ENCODE measurements around the gene MPP2.

Gene MPP2

DNA sequence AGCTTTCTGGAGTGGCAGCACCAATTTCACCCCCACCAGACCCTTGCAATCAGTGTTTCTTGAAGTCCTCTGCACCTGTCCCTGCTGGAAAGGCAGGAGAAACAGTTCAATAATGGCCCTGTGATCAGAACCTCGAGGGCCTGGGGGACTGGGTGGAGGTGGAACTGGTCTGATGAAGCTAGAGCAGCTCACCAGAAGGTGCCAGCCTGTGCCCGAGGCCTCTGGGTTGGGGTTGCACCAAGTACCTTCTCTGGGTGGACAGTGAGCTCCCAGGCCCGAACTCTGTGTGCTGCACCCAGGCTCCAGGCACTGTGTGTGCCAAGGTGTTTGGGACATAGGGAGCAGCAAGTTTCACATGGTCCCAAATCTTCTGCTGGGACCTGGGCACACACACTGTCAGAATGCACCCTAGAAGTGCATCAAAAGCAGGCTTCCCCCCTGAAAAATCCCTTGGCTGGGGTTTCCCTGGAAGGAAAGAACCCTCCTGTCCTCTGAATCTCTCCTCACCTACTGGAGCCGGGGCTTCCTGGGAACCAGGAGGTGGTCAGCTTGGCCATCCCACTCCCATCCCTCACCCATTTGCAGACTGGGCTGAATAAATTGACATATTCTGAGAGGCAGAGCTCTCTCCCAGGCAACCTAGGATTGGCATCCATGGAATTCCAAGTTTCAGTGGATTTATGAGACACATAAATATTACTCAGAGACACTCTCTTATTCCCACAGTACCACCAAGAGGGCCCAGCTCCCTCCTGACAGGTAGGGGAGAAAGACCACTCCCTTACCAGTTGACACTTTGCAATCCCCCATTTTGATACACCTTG is 43.0 kb downstream of the MPP2 start:
- TF ChIP-seq, protein P1, sequence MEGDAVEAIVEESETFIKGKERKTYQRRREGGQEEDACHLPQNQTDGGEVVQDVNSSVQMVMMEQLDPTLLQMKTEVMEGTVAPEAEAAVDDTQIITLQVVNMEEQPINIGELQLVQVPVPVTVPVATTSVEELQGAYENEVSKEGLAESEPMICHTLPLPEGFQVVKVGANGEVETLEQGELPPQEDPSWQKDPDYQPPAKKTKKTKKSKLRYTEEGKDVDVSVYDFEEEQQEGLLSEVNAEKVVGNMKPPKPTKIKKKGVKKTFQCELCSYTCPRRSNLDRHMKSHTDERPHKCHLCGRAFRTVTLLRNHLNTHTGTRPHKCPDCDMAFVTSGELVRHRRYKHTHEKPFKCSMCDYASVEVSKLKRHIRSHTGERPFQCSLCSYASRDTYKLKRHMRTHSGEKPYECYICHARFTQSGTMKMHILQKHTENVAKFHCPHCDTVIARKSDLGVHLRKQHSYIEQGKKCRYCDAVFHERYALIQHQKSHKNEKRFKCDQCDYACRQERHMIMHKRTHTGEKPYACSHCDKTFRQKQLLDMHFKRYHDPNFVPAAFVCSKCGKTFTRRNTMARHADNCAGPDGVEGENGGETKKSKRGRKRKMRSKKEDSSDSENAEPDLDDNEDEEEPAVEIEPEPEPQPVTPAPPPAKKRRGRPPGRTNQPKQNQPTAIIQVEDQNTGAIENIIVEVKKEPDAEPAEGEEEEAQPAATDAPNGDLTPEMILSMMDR (IDR thresholded peaks at IDR 0.05; ENCODE audit: extremely low read depth, insufficient read depth, missing control alignments) = no peak
- in situ Hi-C loops (cut with MboI; ENCODE audit: low pct_unique_long_range_greater_than_20kb, low sequenced_read_pairs, unreplicated experiment) = no loop called here
- DNase-seq (ENCODE audit: low spot score) = no peak

DNA sequence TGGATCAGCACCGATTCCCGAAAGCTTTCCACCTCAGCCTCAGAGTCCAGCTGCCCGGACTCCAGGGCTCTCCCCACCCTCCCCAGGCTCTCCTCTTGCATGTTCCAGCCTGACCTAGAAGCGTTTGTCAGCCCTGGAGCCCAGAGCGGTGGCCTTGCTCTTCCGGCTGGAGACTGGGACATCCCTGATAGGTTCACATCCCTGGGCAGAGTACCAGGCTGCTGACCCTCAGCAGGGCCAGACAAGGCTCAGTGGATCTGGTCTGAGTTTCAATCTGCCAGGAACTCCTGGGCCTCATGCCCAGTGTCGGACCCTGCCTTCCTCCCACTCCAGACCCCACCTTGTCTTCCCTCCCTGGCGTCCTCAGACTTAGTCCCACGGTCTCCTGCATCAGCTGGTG is 45.4 kb downstream of the MPP2 start:
- in situ Hi-C loops (cut with MboI; ENCODE audit: low pct_unique_long_range_greater_than_20kb, low sequenced_read_pairs, unreplicated experiment) = no loop called here
- TF ChIP-seq, protein P1 (IDR thresholded peaks at IDR 0.05; ENCODE audit: extremely low read depth, insufficient read depth, missing control alignments) = no peak
- no peak for DNase-seq (ENCODE audit: low spot score)

DNA sequence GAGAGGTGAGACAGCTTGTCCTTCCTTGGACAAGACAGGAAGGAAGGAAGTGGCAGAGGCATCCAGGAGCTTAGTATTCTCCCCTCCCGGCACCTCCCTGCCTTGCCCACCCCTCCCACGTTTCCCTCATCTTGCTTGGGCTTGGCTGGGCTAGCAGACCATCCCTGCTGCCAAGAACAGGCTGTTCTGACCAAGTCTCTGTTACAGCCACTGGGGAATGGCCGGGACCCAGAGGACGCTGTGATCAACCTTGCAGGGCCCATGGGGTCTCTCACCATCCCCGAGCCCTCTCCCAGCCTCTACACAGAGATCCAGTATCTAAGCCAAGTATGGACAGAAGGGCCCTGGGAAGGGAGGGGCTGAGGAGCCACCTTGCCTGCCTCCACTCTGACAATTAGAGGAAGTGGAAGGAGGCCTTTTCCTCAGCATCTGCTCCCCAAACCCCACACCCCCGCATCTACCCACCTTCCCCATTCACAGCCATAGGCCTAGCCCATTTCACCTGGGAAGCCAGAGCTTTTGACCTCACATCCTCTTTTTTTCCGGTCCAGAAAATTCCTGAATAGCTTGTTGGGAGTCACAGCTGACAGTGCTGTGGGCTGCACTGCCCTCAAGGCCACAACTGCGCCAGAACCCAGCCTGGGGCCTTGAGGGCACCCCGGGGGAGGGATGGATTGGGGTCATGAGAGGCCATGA is 46.3 kb downstream of the MPP2 start:
- no peak for DNase-seq (ENCODE audit: low spot score)
- in situ Hi-C loops (cut with MboI; ENCODE audit: low pct_unique_long_range_greater_than_20kb, low sequenced_read_pairs, unreplicated experiment) = no loop called here
- TF ChIP-seq, protein P1 (IDR thresholded peaks at IDR 0.05; ENCODE audit: extremely low read depth, insufficient read depth, missing control alignments) = no peak

DNA sequence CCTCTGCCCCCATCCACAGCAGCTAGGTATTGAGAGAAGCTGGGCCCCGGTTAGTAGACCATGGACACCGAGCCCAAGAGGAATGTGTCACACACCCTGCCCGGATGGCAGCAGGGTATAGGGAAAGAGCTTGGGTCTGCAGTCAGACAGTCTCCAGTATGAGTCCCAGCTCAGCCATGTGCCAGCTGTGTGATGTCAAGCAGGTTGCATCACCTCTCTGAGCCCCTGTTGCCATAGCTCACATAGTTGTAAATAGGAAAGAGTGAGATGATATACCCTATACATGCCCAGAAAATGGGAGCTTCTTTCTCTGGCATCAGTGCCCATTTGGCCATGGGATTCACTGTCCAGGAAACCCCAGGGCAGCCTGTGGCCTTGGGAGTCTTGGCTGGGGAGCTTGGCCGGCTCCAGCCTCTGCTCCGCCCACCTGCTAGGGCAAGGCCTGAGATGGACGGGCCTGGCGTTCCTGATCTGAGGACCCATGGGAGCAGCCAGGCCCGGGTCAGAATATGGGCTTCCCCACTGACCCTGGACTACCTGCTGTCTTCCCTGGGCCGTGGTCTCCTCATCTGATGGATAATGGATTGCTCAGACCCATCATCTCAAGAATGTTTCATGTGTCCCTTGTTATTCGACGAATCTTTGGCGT is 47.1 kb downstream of the MPP2 start:
- in situ Hi-C loops (cut with MboI; ENCODE audit: low pct_unique_long_range_greater_than_20kb, low sequenced_read_pairs, unreplicated experiment) = no loop called here
- TF ChIP-seq, protein P1 (IDR thresholded peaks at IDR 0.05; ENCODE audit: extremely low read depth, insufficient read depth, missing control alignments) = no peak
- DNase-seq (ENCODE audit: low spot score) = no peak

DNA sequence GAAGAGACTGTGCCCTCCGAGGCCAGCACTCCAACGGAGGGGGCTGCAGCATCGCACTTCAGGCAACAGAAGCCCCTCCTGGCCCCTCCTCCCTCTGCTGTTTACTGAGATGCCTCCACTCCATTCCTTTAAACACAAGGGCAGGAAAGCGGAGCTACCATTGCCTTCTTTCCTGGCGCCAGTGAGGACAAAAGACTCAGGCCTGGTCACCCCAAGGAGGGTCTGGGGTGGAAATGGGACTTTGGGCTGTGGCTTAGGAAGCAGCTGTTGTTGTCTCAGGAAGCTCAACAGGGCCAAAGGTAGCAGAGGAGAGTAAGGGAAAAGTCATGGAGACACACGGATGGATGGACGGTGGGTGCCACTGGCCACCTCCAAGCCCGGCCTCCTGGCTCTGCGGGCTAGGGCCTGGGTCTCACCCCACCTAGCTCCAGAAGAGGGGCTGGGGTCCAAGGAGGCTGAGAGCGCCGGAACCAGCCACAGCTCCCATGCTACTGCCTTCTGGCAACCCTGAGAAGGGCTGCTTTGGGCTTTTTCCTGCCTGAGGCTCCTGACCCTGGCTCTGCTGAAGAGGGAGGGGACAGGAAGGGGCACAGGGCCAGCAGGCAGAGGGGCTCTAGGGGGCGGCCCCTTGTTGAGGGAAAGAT is 49.3 kb downstream of the MPP2 start:
- TF ChIP-seq, protein P1 (IDR thresholded peaks at IDR 0.05; ENCODE audit: extremely low read depth, insufficient read depth, missing control alignments) = no peak
- in situ Hi-C loops (cut with MboI; ENCODE audit: low pct_unique_long_range_greater_than_20kb, low sequenced_read_pairs, unreplicated experiment) = no loop called here

DNA sequence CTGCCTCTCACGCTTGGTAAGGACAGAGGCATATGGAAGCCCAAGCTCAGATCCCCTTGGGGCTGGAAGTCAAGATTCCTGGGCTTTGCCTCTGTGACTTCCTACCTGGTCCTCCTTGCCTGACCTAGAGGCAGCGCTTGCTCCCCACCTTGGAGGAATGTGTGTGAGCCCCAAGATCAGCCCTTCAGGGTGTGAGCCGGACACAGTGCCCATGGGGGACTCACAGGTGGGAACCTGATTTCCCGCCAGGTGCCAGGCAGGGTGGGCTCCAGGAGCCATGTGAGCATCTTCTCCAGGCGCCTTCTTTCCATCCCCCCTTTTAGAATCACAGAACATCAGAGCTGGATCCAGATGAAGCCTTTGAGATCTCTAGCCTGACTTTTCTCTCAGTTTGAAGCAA is 50.2 kb downstream of the MPP2 start:
- no peak for DNase-seq (ENCODE audit: low spot score)
- TF ChIP-seq, protein P1 (IDR thresholded peaks at IDR 0.05; ENCODE audit: extremely low read depth, insufficient read depth, missing control alignments) = no peak
- in situ Hi-C loops (cut with MboI; ENCODE audit: low pct_unique_long_range_greater_than_20kb, low sequenced_read_pairs, unreplicated experiment) = no loop called here

More for the DNA sequence above, 49.3 kb downstream of the MPP2 start:
- no peak for DNase-seq (ENCODE audit: low spot score)
